ENCODE data around the gene FIZ1.

The FIZ1 gene

GRCh38 chr19:55613930-55614710 is 14.8 kb upstream of the FIZ1 start:
- no peak for DNase-seq (ENCODE audit: low read depth)

DNA sequence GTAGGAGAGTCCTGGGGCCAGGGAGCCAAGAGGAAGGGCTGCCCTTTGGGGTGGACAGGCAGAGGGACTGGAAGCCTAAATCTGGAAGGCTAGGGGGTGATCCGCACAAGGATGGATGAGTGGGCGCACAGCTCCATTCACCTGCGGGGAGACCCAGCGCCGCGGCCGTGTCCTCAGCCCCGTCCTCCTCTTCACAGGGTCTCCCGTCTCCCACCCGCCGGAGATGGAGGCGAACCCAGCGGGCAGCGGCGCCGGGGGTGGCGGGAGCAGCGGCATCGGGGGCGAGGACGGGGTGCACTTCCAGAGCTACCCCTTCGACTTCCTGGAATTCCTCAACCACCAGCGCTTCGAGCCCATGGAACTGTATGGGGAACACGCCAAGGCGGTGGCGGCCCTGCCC is 14.1 kb upstream of the FIZ1 start:
- no peak for DNase-seq (ENCODE audit: low read depth)

GRCh38 chr19:55611983-55612645 is 12.8 kb upstream of the FIZ1 start:
- DNase-seq (ENCODE audit: low read depth), result no peak

DNA sequence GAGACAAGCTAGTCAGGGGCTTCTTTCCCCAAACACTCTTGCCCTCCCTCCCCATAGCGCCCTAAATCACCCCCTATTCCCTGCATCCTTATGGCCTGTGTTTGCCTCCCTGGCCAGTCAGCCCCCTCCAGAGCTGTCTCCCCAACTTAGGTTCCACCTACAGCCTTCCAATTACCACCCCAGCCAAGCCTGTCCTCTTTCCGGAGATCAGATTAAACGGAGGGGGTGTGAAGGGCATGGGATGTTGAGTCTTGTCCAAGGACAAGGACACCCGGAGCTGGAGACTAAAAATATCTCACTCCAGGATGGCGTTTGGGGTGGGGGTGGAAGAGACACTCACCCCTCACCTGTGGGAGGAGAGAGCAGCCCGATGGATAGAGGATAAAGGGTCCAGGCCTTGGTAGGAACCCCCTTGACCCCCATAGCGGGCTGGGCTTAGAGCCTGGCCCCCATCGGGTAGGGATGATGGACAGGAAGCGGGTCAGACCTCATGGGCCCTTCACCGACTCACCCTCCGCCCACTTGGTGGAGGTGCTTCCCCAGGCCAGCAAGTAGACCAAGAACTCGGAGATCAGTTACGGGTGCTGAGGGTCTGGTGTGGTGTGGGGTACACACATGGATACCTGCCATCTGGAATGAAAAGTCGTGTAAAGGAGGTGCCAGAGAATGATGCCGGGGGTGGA is 12.1 kb upstream of the FIZ1 start:
- no peak for DNase-seq (ENCODE audit: low read depth)

DNA sequence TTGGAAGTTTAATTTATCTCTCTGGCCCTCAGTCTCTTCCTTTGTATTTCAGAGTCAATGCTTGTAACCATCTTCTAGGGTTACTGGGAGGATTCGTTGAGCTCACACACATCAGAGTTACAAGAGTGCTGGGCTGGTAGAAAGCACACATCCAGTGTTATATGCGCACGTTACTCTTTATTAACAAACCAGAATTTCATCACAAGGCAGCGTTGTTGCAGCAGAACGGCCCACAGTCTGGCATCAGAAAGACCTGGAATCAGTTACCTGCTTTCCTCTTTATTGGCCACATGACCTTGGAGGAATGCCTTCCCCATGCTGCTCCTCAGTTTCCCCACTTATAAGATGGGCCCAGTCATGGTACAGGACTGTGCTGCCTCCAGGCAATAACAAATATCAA is 10.0 kb upstream of the FIZ1 start:
- no peak for DNase-seq (ENCODE audit: low read depth)

GRCh38 chr19:55606817-55607216 is 7.5 kb upstream of the FIZ1 start:
- no peak for DNase-seq (ENCODE audit: low read depth)

GRCh38 chr19:55606471-55606787 is 7.1 kb upstream of the FIZ1 start:
- DNase-seq (ENCODE audit: low read depth), result no peak

- peak; percentile 61 for DNase-seq (ENCODE audit: low read depth)
Observed at GRCh38 chr19:55605637-55606470, 6.5 kb upstream of the FIZ1 start, which contains the start of gene ZNF865. ZNF865 (plus strand) TSS chr19:55605647; CDS start chr19:55613619, 7,972 bp downstream.

DNA sequence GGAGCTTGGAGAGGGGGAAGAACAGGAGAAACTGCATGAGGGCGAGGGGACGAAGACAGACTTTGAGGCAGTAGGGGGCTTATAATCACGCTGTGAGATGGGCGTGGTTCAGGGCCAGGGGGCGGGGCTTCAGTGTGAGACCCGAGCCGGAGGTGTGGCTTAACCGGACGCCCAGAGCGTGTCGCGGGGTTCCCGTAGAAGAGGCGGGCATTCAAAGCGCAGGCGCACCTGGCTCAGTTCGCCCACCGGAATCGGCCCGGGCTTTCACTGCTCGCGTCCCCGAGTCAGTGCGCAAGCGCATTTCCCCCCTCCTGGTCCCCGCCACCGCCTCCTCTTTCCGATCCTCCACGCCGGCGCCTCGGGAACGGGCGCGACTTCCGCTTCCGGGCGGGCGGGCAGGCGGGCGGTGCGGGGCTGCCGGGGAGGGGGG is 5.9 kb upstream of the FIZ1 start:
- DNase-seq (ENCODE audit: low read depth), result peak; percentile 94

- DNase-seq (ENCODE audit: low read depth), result no peak
Observed at GRCh38 chr19:55603581-55604292, 4.4 kb upstream of the FIZ1 start.

GRCh38 chr19:55603115-55603514 is 3.8 kb upstream of the FIZ1 start:
- no peak for DNase-seq (ENCODE audit: low read depth)

GRCh38 chr19:55602104-55603001 is 3.0 kb upstream of the FIZ1 start:
- no peak for DNase-seq (ENCODE audit: low read depth)

DNA sequence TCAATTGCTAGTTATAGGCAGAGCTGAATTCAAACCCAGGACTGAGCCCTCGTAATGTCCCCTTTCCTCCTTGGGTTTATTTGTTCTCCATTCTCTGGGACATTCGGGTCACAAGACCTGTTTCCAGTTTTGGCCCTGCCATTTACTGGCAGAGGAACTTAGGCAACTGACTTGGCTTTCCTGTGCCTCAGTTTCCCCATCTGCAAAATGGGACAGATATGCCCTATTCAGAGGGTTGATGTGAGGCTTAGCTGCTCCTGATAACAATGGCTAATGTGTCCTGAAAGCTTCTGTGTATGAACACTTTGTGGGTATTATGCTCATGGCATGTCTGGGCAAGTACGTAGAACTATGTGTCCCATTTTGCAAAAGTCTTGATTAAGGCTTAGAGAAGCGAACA is 1.8 kb upstream of the FIZ1 start:
- no peak for DNase-seq (ENCODE audit: low read depth)

GRCh38 chr19:55600662-55601028 is 1.3 kb upstream of the FIZ1 start:
- no peak for DNase-seq (ENCODE audit: low read depth)

DNA sequence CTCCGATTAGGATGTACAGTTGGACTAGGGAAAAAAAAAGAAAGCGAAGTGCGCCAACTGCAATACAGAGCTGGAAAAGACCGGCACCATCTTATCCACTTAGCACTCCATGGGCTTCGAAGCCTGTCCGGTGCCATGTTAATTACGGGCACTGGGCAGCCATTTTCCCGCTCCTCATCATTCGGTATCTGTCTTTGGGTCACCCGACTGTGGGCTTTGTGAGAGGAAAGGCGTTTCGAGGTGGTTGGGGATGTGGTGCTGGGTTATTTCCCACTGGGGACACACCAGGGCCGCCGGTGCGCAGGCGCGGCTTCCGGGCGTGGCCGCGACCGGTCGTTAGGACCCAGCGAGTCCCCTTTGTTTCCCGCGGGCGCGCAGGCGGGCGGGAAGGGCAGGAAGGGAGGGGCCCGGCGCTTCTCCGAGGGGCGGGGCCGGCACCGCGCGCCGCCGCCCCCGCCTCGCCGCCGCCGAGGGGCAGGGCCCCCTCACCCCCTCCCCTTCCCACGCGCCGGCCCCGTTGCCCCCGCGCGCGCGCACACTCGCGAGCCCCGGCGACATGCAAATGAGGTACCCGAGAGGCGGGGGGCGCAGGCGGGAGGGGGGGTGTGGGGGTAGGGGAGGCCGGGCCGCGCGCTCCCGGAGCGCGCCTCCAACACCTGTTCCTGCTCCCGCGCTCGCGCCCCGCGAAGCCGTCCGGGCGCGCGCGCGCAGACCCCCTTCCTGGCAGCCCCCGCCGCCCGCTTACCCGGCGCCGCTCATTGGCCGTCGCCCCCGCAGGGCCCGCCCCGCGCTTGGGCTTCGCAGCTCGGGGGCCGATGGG is 735 bp upstream of the FIZ1 start, which contains the start of gene ZNF524:
TSS of gene ZNF524 (plus strand) at position 447 of the 820 bp plus-strand sequence. CDS start 1,825 bp downstream, outside the sequence.
- DNase-seq (ENCODE audit: low read depth), result peak; percentile 82

DNA sequence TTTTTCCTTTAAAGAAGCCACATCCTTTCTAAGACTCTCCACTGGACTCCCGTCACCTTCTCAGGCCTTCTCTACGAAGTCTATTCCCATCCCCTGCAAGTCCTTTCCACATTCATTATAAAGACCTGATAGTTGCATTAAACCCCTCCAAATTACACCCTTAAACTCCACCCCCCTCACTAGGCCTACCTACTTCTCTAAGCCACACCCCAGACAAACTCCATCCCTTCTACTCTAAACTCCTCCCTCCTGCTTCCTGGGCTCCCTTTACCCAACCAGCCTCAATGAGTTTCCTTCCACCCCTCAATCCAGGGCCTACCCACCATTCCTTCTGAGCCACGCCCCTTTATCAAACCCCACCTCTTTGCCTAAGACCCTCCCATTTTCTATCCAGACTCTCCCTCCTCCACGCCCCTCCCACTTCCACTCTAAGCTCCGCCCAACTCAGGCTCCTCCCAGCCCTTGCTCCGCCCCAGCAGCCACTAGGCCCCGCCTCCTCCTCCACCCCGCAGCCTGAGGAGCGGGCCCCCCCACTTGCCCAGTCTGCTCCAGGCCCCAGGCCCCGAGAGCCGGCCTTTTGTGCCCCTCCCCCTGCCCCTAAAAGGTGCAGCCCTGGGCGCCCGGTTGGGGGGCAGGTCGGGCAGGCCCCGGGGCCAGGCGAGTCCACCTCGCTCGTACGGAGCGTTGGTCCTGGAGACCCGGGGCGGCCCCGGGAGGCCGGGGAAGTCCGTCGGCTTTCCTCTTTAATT is 424 bp downstream of the FIZ1 start:
- peak; percentile 85 for DNase-seq (ENCODE audit: low read depth)

DNA sequence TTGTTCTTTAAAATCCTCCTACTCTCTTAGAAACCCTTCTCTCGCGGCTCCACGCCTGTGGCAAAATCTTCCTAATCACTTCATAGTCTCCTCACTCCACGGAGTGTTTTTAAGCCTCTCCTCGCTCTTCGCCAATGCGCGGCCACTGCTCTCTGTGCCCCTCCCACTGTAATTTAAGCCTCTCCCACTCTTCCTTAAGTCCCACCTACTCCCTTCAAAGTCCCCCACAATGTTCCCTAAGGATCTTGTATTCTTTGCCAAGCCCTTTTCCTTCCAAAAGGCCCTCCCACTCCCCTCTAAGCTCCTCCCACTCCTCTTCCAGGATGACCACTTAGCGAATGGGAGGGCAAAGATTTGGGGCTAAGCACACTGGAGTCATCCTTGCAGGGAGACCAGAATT is 1.3 kb downstream of the FIZ1 start:
- no peak for DNase-seq (ENCODE audit: low read depth)

DNA sequence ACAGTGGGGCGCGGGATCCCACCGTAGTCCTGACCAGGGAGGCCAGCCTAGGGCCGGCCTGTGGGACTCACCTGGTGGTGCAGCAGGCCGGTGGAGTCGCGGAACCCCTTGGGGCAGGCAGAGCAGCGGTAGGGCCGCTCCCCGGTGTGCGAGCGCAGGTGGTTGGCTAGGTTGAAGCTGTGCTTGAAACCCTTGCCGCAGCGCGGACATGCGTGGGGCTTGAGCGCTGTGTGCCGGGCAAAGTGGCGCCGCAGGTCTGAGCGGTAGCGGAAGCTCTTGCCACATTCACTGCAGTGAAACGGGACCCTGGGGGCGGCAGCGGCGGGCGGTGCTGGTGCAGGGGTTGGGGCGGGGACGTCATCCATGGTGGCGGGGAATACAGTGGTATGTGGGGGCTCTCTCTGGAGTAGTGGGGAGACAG is 1.8 kb downstream of the FIZ1 start:
- no peak for DNase-seq (ENCODE audit: low read depth)

GRCh38 chr19:55596304-55596703 is 3.0 kb downstream of the FIZ1 start:
- no peak for DNase-seq (ENCODE audit: low read depth)
